GM18867 (cell line): ENCODE data around the gene DDX1.
"Not testable (repeated sequence)": the region's sequence is repeated elsewhere in the genome, so short reads cannot be mapped to it uniquely, and the experiment has no call there.

Source experiments
- ATAC-seq: cut with Tn5 transposase; IDR thresholded peaks from one replicate; pipeline ENCODE4 v1.9.1; 2021; ENCODE audit warnings: mild to moderate bottlenecking, moderate library complexity; ENCODE audit not compliant: unreplicated experiment

Gene DDX1

GRCh38 chr2:15594291-15595256 lies 2.9 kb downstream of the DDX1 start:
- ATAC-seq, result no peak

- no peak for ATAC-seq
Measured at GRCh38 chr2:15595342-15595905, 3.8 kb downstream of the DDX1 start.

- ATAC-seq, result no peak
Measured at GRCh38 chr2:15595936-15596335, 4.3 kb downstream of the DDX1 start.

DNA sequence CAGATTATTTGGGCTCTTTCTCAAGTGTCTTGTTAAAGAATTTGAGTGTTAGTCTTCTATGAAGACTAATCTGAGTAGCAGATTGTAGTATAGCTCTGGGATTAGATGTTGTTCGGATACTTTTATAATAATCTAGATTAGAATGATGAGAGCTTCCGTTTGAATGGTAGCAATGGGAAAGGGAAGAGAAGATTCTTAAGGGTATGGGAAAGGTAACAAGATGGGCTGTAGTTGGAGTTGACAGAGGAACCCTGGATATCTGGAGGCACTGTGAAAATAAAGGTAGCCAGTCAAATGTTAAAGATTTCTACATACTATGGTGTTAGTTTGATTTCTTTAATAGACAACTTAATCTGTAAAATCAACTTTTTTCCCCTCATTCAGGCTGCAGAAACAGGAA lies 4.7 kb downstream of the DDX1 start:
- ATAC-seq, result no peak

- no peak for ATAC-seq
Measured at GRCh38 chr2:15596968-15597367, 5.3 kb downstream of the DDX1 start.

DNA sequence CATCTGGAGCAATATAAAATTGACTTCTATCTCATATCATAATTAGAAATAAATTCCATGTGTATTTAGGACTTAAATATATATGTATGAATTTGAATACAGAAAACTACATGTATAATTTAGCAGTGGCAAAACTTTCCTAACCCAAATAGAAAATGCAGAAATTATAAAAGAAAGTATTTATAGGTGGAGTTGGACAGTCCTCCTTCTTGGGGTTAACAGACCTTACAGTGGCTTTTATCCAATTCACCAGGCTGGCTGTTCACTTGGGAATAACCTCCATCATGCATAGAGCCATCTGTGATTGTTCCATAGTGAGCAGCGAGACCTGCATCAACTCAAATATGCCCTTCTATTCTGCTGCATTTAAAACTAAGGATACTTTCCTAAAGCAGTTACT lies 8.3 kb downstream of the DDX1 start:
- no peak for ATAC-seq

- no peak for ATAC-seq
Measured at GRCh38 chr2:15601681-15602080, 10.0 kb downstream of the DDX1 start.

DNA sequence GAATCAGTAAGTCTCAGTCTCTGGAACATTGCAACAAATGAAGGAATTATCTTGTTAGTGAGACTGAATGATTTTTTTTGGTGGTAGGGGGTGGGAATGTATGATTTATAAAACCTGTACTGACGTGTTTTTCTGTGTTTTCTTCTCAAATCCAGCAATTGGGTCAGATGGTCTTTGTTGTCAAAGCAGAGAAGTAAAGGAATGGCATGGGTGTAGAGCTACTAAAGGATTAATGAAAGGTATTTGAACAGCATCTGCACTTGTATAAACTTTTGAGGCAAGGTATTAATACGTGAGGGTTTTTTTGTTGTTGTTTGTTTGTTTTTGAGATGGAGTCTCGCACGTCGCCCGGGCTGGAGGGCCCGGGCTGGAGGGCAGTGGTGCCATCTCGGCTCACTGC lies 10.7 kb downstream of the DDX1 start:
- no peak for ATAC-seq

- no peak for ATAC-seq
Measured at GRCh38 chr2:15603044-15603765, 11.5 kb downstream of the DDX1 start.

GRCh38 chr2:15603948-15604347 lies 12.3 kb downstream of the DDX1 start:
- ATAC-seq, result no peak

GRCh38 chr2:15605721-15606120 lies 14.1 kb downstream of the DDX1 start:
- ATAC-seq, result no peak

DNA sequence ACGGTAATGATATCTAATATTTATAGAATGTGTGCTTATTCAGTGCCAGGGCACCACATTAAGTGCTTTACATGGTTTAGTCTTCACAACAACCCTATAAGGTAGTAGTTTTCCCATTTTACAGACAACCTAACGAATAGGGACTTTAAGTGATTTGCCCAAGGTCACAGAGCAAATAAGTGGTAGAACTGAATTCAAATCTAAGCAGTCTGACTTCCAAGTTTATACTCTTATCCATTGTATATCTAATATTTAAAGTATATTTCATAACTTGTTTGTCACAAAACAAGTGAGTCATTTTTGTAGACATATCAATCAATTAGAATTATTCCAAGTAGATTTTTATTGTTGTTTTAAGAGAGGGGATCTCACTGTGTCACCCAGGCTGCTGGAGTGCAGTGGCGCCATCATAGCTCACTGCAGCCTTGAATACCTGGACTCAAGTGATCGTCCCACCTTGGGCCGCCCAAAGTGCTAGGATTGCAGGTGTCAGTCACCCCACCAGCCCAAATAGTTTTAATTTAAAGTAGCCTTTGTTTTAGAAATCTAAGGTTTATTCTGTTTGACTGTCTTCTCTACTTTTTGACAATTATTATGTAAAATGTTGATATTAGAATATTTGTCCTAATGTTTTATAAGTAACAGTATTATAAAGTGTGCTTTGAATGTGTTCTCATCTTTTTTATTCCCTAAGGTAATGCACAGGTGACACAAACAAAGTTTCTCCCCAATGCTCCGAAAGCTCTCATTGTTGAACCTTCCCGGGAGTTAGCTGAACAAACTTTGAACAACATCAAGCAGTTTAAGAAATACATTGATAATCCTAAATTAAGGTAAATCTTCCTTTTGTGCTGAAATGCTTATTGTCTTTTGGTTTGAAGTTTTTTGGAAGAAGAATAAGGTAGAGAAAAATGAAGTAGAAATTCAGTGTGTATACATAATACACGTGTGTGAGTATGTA lies 15.1 kb downstream of the DDX1 start:
- no peak for ATAC-seq

DNA sequence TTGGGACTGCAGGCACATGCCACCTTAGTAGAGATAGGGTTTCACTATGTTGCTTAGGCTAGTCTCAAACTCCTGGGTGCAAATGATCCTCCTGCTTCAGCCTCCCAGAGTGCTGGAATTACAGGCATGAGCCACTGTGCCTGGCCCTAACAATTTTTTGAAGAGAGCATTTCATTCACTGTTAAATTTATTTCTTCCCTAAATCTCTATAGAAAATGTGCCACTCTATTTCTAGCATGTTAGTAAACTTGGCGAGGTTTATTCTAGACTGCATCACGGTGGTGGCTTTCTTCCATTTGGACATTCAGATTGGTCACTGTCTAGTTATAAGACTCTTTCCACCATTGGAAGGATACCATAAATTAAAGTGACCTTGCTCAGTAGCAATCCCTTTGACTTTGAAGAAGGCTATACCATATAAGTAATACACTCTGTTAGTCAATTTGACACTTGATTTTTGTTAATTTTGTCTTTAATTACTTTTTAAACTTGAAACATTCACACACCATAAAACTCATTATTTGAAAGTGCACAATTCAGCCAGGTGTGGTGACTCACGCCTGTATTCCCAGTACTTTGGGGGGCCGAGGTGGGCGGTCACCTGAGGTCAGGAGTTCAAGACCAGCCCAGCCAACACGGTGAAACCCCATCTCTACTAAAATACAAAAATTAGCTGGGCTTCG lies 16.2 kb downstream of the DDX1 start:
- no peak for ATAC-seq

DNA sequence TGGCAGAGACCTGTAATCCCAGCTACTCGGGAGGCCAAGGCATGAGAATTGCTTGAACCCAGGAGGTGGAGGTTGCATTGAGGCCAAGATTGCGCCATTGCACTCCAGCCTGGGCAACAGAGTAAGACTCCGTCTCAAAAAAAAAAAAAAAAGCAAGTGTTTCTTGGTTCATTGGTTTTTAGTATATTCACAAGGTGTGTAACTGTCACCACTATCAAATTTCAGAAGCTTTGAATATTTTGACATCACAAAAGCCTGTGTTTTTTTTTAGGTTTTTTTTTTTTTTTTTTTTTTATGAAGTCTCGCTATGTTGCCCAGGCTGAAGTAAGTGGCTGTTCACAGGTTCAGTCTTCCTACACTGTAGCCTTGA lies 16.7 kb downstream of the DDX1 start:
- no peak for ATAC-seq

- no peak for ATAC-seq
Measured at GRCh38 chr2:15609341-15610042, 17.8 kb downstream of the DDX1 start.

DNA sequence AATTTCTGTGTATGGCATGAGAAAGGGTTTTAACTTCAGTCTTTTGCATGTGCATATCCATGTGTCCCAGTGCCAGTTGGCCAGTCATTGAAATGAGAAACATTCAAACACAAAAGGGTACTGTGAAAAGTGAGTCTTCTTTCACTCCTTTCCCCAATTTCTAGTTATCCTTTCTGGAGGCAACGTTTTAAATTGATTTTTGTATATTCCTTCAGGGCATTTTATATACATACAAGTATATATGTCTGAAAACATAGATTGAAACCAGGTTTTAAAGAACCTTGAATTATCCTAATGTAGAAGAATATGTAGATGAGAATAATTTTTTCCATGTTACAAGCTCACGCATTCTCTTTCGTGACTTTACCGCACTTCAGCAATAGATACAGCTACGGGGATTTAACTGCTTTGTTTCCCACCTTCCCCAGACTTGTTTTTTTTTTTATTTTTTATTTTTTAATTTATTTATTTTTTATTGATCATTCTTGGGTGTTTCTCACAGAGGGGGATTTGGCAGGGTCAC lies 18.8 kb downstream of the DDX1 start:
- ATAC-seq, result no peak

GRCh38 chr2:15612101-15612500 lies 20.4 kb downstream of the DDX1 start:
- ATAC-seq, result not testable (repeated sequence)

DNA sequence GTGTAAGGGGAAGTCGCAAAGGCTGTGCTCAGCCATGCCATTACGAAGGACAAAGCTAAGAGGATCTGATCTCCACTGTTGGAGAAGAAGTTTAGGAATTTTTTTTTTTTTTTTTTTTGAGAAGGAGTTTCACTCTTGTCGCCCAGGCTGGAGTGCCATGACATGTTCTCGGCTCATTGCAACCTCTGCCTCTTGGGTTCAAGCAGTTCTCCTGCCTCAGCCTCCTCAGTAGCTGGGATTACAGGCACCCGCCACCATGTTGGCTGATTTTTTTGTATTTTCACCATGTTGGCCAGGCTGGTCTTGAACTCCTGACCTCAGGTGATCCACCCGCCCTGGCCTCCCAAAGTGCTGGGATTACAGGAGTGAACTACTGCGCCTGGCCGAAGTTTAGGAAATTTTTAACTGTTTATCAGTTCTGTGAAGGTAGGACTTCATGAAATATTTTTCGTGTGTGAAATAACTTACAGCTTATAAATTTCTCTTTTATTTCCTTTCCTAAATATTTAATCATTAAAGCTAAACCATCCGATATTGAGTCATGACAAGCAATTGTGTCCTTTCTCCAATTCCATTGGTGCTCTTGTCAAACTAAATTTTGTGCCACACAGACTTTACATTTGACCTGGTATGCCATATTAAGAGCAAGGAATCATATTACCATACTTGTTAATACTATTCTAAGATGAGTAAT lies 22.2 kb downstream of the DDX1 start:
- ATAC-seq, result no peak
